Esophagus squamous epithelium (tissue), 4 donors: Measurements from ENCODE around the gene MTCL1.

ENCODE experiments used
- POLR2A ChIP-seq, 4 donors: fragments of 450-650 bp; IDR thresholded peaks; one replicate each; pipeline ENCODE4 v1.6.1; 2017; ENCODE audit warnings: antibody characterized with exemption in 4 of 4, mild to moderate bottlenecking in 4 of 4, moderate library complexity in 3 of 4
- TF ChIP-seq, protein P1 (sequence below), 6 experiments: fragments of 450-650 bp in 4 of 6; fragments of 200-600 bp in 2 of 6; sonication (generic) in 2 of 6; IDR thresholded peaks; one replicate each; pipeline ENCODE4 v1.5.1; 2016 to 2019; ENCODE audit warnings: antibody characterized with exemption in 6 of 6, mild to moderate bottlenecking in 4 of 6, moderate library complexity in 4 of 6

DNA sequence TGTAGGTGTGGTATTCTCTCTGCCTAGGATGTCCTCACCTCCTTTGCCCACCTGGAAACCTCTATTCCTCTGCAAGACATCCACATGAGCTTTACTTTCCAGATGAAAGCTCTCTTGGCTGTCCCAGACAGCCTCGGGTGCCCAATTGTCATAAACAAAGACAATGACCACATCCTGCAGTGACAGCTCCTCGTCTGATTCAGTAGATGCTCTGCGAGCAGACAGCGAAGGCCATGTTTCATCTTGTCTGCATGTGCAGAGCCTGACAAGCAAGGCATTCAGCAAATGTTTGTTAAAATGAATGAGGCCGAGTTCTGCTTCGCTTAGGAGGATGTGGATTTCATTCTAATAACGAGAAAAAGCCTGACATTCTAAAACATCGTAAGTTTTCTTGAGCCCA, 150.9 kb downstream of the MTCL1 start:
- TF ChIP-seq, protein P1, sequence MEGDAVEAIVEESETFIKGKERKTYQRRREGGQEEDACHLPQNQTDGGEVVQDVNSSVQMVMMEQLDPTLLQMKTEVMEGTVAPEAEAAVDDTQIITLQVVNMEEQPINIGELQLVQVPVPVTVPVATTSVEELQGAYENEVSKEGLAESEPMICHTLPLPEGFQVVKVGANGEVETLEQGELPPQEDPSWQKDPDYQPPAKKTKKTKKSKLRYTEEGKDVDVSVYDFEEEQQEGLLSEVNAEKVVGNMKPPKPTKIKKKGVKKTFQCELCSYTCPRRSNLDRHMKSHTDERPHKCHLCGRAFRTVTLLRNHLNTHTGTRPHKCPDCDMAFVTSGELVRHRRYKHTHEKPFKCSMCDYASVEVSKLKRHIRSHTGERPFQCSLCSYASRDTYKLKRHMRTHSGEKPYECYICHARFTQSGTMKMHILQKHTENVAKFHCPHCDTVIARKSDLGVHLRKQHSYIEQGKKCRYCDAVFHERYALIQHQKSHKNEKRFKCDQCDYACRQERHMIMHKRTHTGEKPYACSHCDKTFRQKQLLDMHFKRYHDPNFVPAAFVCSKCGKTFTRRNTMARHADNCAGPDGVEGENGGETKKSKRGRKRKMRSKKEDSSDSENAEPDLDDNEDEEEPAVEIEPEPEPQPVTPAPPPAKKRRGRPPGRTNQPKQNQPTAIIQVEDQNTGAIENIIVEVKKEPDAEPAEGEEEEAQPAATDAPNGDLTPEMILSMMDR (IDR thresholded peaks at IDR 0.05) = no peak
- no peak for TF ChIP-seq POLR2A (IDR thresholded peaks at IDR 0.05)
